GM12892 (cell line): ENCODE measurements around the gene FOXO6.

Experiments
- DNase-seq: peaks from one replicate; pipeline ENCODE4 v3.0.0; 2011; ENCODE audit not compliant: insufficient read length
- FAIRE-seq: peaks from 2 replicates; lab custom pipeline; 2011; peaks lifted over from hg19 to GRCh38; lab: Jason Lieb, UNC
- POLR2A ChIP-seq: IDR thresholded peaks from 2 replicates; pipeline ENCODE4 v1.6.1; 2011; ENCODE audit warnings: low read depth, low read length, control low read depth
- POLR2AphosphoS5 ChIP-seq: IDR thresholded peaks from 2 replicates; pipeline ENCODE4 v1.6.1; 2011; ENCODE audit warnings: low read depth, low read length, control low read depth
- TAF1 ChIP-seq: IDR thresholded peaks from 2 replicates; pipeline ENCODE4 v1.6.1; 2011; ENCODE audit warnings: low read depth, mild to moderate bottlenecking, control low read depth, low read length, borderline replicate concordance

The FOXO6 gene

DNA sequence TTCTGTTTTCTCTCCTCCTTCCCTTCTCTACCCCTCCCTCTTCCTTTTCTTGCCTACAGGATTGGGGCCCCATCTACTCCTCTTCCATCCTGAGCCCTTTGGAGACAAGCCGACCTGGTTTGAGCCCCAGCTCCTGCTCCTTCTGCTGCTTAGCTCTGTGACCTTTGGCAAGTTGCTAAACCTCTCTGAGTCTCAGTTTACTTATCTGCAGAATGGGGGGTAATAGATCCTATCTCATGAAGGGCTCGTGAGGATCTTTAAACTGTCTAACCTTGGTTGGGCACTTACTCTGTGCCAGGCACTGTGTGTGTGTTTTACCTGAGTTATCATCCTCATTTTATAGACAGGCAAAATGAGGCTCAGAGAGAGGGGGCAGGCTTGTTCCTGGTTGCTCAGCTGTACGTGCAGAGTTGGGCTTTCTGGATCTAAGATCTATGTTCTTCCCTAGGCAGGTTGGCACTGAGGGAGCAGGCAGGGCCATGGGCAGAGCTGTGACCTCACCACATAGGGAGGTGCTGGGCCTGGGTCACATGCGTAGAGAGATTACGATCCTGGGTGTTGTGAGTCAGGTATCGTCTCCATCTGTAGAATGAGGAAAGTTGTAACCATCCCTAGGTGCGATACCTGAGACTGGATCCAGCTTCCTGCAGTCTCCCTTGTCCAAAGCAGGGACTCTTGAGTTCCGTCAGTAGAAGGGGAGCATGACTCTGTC is 58.5 kb downstream of the FOXO6 start:
- DNase-seq (no peak), FAIRE-seq (no peak)
- TF ChIP-seq POLR2AphosphoS5 = no peak
- TF ChIP-seq TAF1 = no peak
- TF ChIP-seq POLR2A = no peak

DNA sequence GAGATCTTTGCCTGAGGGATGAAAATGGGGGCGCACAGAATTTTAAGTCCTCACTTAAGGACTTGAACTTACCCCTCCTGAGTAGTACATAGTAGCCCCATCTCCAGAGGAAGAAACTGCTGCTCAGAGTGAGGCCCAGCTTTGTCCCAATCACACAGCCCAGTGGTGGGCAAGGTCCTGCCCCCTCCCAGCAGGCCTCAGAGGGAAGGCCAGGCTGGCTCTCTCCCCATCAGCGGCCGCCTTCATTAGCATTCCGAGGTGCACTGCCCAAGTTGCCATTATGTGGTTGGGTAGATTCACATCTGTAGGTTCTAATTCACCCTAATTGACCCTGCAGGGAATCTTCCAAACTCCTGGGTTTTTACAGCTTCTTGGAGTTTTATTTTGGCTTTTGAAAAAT is 59.1 kb downstream of the FOXO6 start:
- FAIRE-seq = no peak
- DNase-seq = no peak
- no peak for TF ChIP-seq TAF1
- TF ChIP-seq POLR2A = no peak
- TF ChIP-seq POLR2AphosphoS5 = no peak

GRCh38 chr1:41420860-41421259 is 59.6 kb downstream of the FOXO6 start:
- DNase-seq = no peak
- TF ChIP-seq TAF1 = no peak
- FAIRE-seq = no peak

- no peak for FAIRE-seq
- TF ChIP-seq POLR2AphosphoS5 (no peak), POLR2A (no peak), TAF1 (no peak)
- DNase-seq = no peak
Measured at GRCh38 chr1:41422306-41422705, 61.1 kb downstream of the FOXO6 start.

DNA sequence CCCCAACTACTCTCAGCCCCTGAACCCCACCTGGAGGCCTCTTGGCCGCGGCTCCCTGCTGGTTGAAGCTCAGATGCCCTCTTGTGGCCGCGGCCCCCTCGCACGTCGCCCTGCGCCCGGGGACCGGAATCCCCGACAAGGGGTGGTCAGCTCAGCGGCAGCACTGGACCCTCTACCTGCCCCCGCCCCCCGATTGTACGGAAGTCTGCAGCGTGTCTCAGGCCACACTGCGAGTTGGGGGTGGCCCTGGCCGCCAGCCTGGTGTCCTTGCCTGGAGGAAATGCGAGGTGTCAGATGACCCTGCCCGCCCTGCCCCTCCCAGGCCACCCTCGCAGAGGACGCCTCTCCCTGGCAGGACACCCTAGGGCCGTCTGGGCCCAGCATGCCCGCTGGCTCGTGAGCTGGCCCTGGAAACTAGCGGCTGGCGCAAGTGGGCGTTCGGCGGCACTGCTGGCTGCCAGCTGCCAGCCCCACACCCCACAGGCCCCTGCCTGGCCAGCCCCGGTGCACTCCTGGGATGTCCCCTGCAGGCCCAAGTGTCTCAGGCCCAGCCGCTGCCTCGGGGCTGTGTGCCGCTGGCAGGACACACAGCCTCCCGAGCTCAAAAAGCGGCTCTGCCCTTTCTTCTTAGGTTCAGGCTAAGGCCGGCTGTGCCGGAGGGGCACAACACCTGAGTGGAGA is 62.4 kb downstream of the FOXO6 start:
- DNase-seq = no peak
- FAIRE-seq = no peak
- TF ChIP-seq POLR2A = no peak
- TF ChIP-seq TAF1 = no peak
- TF ChIP-seq POLR2AphosphoS5 = no peak

DNA sequence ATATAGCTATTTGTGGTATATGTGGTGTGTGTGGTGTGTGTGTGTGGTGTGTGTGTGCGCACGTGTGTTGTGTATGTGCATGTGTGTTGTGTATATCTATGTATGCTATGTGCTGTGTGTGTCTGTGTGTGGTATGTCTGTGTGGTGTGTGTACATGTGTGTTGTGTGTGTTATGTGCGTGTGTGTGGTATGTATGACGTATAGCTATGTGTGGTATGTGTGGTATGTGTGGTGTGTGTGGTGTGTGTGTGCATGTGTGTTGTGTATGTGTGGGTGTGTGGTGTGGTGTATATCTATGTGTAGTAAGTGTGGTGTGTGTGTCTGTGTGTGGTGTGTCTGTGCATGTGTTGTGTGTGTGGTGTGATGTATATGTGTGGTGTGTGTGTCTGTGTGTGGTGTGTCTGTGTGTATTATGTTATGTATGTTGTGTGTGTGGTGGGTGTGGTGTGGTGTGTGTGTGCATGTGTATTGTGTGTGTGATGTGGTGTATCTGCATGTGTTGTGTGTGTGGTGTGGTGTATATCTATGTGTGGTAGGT is 63.4 kb downstream of the FOXO6 start:
- no peak for TF ChIP-seq POLR2AphosphoS5
- no peak for TF ChIP-seq POLR2A
- no peak for TF ChIP-seq TAF1
- no peak for DNase-seq
- FAIRE-seq = peak; percentile 94

- FAIRE-seq = no peak
- TF ChIP-seq TAF1 = no peak
- TF ChIP-seq POLR2A = no peak
- no peak for TF ChIP-seq POLR2AphosphoS5
- DNase-seq = no peak
Measured at GRCh38 chr1:41425369-41425768, 64.1 kb downstream of the FOXO6 start.

GRCh38 chr1:41426201-41426890 is 65.1 kb downstream of the FOXO6 start:
- no peak for FAIRE-seq
- DNase-seq = no peak

GRCh38 chr1:41427122-41427913 is 66.1 kb downstream of the FOXO6 start:
- TF ChIP-seq TAF1 (no peak), POLR2AphosphoS5 (no peak), POLR2A (no peak)
- FAIRE-seq = no peak
- DNase-seq = no peak

More at GRCh38 chr1:41426201-41426890, 65.1 kb downstream of the FOXO6 start:
- TF ChIP-seq POLR2AphosphoS5 = no peak

GRCh38 chr1:41427916-41428737 is 66.9 kb downstream of the FOXO6 start:
- TF ChIP-seq TAF1 = no peak
- TF ChIP-seq POLR2A = no peak
- TF ChIP-seq POLR2AphosphoS5 = no peak
- DNase-seq (no peak), FAIRE-seq (no peak)
